PFSK-1 (cell line): Measurements from ENCODE around the gene TMEM229A.

Source experiments
- FOXP2 ChIP-seq: optimal IDR thresholded peaks from 2 replicates; pipeline ENCODE3; 2011; ENCODE audit warnings: borderline replicate concordance, control low read depth, inconsistent platforms; ENCODE audit not compliant: insufficient read depth; ENCODE audit errors: extremely low read length, extremely low read depth
- POLR2AphosphoS5 ChIP-seq: IDR thresholded peaks from 2 replicates; pipeline ENCODE4 v1.6.1; 2012; ENCODE audit warnings: low read depth, mild to moderate bottlenecking, control low read depth, low read length, moderate library complexity
- REST ChIP-seq, 2 experiments: IDR thresholded peaks; 2 replicates each; pipeline versions ENCODE4 v1.6.1 to v1.8.0; 2011 to 2012; ENCODE audit warnings: low read depth in 2 of 2, low read length in 2 of 2, control low read depth in 1 of 2, inconsistent platforms in 1 of 2, mild to moderate bottlenecking in 1 of 2, moderate library complexity in 1 of 2; ENCODE audit not compliant: insufficient read depth in 1 of 2
- SIN3A ChIP-seq: IDR thresholded peaks from 2 replicates; pipeline ENCODE4 v1.6.1; 2012; ENCODE audit warnings: mild to moderate bottlenecking, low read length, moderate library complexity, borderline replicate concordance; ENCODE audit not compliant: insufficient read depth
- TAF1 ChIP-seq: IDR thresholded peaks from 2 replicates; pipeline ENCODE4 v1.6.1; 2012; ENCODE audit warnings: low read length, control low read depth, borderline replicate concordance; ENCODE audit not compliant: insufficient read depth

TMEM229A gene

GRCh38 chr7:124058515-124058914 lies 25.6 kb upstream of the TMEM229A start:
- TF ChIP-seq REST (IDR thresholded peaks at IDR 0.05; ENCODE audit: insufficient read depth in 1 of 2, low read depth in 2 of 2, low read length in 2 of 2): no peak
- no peak for TF ChIP-seq FOXP2
- no peak for TF ChIP-seq TAF1
- no peak for TF ChIP-seq SIN3A
- no peak for TF ChIP-seq POLR2AphosphoS5

- TF ChIP-seq POLR2AphosphoS5 (no peak), REST (IDR thresholded peaks at IDR 0.05; ENCODE audit: insufficient read depth in 1 of 2, low read depth in 2 of 2, low read length in 2 of 2) (no peak), FOXP2 (no peak), SIN3A (no peak), TAF1 (no peak)
Observed at GRCh38 chr7:124057872-124058271, 25.0 kb upstream of the TMEM229A start.

- TF ChIP-seq SIN3A (no peak), POLR2AphosphoS5 (no peak), FOXP2 (no peak), TAF1 (no peak), REST (IDR thresholded peaks at IDR 0.05; ENCODE audit: insufficient read depth in 1 of 2, low read depth in 2 of 2, low read length in 2 of 2) (no peak)
Observed at GRCh38 chr7:124056234-124056633, 23.4 kb upstream of the TMEM229A start.

- TF ChIP-seq POLR2AphosphoS5 (no peak), SIN3A (no peak), REST (IDR thresholded peaks at IDR 0.05; ENCODE audit: insufficient read depth in 1 of 2, low read depth in 2 of 2, low read length in 2 of 2) (no peak), TAF1 (no peak), FOXP2 (no peak)
Observed at GRCh38 chr7:124051681-124052377, 19.0 kb upstream of the TMEM229A start.
